GM21528 (cell line): ENCODE results near the gene ADGRB2.

Experiments used
- ATAC-seq: cut with Tn5 transposase; IDR thresholded peaks from one replicate; pipeline ENCODE4 v1.9.1; 2021; ENCODE audit warnings: mild to moderate bottlenecking, moderate library complexity; ENCODE audit not compliant: unreplicated experiment, low FRiP score

Gene ADGRB2

DNA sequence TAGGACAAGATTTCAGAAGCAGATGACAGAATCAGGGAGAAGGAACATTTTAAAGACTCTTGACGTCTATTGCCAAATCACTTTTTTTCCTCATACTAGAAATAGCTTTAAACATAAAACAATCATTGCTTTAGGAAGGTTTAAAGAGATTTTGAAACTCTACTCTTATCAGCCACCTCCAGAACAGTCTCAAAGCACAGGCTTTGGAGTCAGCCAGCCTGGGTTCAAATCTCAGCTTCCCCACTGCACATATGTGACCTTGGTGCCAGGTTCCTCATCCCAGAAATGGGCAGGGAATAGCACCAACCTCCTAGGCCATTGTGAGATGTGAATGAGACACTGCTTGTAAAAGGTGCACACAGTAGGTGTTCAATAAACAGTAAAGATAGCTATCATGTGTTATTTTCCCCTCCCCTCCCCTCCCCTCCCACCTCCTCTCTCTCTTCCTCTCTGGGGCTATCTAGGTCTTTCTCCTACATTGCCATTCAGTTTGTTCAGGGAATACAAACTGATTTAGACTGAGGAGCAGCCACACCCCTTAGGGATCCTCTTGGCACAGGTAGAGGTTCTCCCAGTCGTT is 31.0 kb upstream of the ADGRB2 start:
- ATAC-seq: no peak

DNA sequence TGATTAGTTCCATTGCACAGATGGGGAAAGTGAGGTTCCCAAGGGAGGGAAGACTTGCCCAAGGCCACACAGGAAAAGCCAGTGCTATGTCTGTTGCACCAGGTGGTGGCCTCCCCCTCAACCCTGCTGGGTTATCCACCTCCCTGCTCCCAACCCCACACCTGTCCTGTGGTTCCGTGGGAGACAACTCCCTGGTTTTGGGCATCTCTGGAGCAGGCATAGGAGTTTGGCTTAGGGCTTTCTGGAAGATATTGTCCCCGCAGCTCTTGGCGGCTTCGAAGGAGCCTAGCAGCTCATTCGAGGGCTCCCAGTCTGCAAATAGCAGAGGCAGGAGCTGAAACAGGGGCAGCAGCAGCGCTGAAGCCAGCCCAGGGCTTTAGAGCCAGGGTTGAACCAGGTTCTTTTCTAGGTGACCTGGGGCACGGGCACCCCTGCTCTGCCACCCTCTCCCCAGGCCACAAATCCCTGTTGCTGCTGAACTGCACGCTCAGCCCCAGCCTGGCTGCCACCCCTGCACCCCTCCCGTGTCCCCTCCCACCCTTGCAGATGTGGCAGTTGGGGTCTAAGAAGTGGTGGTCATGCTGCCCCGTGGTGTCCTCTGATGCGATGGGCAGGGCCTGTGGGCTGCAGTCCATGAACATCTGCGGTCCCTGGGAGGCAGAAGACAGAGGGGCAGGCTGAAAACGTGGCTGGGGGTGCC is 29.6 kb upstream of the ADGRB2 start:
- ATAC-seq: no peak

DNA sequence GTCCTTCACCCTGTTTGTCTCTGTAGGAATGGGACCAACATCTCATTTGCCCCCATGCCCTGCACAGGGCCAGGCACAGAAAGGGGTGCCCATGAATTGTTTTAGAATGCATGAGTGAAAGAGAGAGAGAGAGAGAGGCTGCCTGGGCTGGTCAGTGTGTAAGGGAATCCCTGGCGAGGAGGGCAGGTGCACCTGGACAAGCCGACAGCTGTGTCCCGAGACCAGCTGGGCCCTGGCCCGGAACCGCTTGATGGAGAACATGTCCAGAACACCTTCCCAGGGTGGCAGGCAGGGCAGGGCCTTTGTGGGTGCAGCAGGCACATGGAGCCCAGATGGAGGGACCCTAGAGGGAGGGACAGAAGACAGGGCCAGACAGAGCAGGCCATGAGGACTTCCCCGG is 28.9 kb upstream of the ADGRB2 start:
- ATAC-seq: no peak

DNA sequence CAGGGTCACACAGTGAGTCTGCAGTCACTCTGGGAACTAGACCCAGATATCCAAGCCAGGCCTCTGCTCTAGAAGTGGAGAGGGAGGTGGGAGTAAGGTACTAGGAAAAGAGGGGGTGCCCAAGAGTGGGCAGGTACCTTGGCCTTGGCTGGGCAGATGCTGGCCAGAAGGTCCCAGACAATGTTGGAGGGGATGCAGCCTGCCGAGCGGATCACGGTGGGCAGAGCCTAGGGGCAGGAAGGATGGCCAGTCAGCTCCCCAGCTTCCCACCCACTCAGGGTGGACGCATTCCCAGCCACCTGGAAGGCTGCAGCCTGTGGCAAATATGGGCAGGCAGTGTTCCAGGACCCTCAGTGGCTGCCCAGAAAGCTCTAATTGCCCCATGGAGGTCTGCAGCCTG is 28.4 kb upstream of the ADGRB2 start:
- ATAC-seq: no peak

DNA sequence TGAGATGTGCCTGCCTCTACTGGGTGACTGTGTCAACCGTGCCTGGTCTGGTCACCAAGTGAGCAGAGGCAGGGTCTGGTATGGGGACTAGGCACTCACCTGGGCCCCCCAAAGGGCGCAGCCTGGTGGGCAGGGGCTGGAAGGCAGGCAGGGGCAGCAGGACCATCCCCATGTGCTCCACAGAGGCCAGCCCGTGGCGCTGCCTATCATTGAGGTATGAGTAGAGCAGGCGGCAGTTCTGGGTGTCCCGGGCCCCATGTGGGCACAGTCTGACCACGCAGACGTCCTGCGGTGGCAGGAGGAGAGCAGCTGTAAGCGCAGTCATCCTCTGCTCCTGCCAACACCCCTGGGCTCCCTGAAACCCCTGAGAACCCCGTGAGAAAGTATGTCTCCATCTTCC is 28.0 kb upstream of the ADGRB2 start:
- no peak for ATAC-seq

DNA sequence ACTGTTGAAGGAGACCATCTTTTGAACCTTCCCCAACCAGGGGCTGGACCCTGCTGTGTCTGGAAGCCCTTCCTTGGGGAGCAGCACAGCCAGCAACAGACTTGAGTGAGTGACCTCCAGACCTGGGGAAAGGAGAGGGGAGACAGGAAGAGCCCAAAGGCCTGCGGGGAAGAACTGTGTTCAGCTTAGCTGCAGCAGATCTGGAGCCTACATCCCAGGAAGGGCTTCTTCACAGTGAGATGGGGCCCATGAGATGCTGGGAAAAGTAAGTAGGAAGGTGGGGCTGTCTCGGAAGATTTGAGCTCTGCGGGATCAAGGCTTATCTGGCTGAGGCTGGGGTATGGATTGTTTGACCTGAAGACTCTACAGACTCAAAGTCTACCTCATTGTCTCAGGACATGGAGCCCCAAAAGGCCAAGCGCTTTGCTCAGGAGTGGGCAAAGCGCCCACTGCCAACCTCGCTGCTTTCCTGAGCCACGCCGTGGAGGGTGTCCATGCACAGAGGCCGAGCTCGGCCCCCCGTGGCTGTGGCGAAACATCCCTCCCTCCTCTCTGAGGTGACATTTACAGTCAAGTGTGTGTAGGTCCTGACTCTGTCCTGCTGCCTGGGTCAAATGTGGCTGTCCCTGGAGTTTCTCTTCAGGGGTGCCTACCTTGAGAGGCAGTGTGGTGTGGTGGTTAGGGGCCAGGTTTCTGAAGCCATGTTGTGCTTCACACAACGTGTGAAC is 27.2 kb upstream of the ADGRB2 start:
- no peak for ATAC-seq

DNA sequence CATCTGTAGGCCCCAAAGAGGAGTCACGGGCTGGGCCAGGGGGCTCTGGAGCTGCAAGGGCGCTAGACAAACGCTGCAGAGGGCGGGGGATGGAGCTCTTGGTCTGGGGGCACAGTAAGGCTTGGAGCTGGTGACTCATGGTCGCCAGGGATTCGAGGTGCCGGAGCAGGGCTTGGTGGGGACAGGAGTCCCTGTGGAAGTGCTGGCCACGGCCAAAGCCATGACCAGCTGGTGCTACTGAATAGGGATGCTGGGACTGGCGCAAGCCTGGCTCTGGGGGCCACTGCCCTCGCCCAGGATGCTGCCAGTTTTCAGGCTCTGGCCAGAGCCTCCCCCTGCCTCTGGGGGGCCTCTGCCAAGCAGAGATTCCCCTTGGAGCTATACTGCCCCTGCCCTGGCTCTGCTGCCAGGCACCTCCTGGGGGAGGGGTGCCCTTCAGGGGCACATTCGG is 26.5 kb upstream of the ADGRB2 start:
- no peak for ATAC-seq

DNA sequence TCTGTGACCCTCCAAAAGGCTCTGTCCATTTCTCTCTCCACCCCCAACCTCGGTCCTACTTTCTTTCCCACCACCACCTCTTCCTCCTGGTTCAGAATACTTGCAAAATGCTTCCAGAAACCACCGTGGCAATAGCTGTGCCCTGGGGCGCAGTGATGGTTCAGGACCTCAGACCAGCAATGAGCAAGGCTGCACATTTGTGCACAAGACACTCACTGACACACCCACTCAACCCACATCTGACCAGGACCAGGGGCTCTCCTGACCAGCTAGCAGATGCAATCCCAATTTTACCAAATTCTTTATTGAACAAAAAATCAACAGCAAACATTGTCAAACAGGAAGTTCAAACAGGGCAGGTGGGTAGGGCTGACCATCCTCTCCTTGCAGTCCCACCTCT is 26.0 kb upstream of the ADGRB2 start:
- ATAC-seq: no peak

DNA sequence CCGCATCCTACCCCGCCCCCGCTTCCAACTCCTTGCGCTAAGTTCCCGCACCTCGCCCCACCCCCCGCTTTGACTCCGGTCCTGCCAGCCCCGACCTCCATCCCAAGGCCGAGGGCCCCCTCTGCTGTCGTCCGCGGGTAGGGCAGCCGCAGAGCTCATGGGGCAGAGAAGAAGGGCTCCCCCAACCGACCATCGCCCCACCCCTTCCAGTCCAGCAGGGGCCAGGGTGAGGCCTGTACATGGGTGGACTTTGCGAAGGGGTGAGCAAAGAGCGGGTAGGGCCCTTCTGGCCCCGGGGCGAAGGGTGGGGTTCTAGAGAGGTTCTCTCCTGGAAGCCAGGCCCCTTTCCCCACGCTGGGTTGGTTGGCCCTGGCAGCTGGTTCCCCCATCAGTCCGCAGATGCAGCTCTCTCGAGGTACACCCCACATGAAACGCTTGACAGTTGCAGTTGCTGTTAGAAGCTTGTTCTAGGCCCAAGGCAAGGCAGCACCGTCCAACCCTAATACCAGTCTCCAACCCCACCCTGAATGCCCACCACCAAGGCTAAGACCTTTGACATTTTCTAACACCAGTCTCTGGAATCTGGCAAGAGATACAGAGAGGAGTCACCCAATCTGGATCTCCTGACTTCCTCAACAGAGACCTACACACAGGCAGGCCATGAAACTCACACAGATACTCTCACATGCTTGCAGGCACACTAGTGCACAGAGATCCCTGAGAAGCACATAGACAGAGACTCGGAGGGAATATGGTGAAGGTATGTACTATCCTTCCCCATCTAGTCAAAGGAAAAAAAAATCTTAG is 25.3 kb upstream of the ADGRB2 start:
- no peak for ATAC-seq

DNA sequence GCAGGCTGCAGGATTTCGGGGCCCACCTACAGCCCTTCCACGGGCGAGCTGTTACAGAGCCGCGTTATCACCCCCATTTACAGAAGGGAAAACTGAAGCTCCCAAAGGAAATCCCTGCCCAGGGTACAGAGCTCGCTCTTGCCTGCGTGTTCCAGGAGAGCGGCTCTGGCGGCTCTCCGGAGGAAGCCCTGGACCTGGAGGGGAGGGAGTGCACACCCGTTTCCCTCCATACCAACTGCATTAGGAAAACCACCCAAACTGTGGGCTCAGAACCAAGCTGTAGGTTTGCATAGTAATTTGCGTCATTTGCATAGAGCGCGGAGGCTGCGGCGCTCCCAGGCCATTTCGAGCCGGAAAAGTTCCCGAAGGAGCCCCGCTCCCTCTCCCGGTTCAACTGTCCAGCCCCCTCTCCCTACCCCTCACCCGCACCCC is 24.7 kb upstream of the ADGRB2 start:
- ATAC-seq: no peak

DNA sequence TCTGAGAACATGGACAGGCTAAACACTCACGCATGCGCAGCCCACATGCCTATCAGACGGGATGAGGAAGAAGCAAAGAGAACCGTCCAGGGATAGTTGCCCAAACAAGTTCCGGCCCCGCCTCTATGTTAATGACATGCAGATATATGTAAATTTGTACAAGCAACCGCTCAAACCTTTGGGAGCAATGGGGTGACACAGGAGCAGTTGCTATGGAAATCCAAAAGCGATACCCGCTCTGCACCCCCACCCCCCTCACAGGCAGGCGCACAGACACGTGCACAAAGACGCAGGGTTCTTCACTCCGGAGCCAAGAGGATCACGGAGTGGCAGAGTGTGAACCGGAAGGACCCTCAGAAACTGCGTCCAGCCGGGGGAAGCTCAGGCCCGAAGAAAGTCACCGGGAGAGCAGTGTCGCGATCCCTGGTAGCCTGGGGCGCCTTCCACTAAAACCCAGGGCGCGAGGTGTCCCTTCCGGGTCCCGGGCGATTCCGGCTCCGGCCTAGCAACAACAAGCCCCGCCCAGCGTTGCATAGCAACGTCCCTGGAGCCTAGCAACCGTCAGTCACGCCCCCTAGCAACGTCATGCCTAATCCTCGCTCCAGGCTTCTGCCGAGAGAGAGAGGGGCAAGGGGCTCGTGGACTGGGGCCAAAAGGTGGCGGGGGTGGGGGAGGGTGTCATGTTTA is 24.1 kb upstream of the ADGRB2 start:
- ATAC-seq: peak; percentile 68

DNA sequence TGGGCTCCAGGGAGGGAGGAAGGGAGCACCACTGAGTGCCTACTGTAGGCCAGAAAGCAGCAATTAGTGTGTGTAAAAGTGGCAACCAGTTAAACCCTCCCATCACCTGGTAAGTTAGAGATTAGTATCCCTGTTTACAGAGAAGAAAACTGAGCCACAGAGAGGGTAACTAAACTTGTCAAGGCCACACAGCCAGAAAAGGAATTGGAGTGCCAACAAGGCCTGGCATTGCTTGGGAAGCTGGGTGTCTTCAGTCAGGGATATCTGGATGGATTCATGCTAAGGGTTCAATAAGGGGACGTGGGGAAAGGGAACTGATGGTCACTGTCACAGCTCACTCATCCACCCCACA is 23.6 kb upstream of the ADGRB2 start:
- no peak for ATAC-seq

DNA sequence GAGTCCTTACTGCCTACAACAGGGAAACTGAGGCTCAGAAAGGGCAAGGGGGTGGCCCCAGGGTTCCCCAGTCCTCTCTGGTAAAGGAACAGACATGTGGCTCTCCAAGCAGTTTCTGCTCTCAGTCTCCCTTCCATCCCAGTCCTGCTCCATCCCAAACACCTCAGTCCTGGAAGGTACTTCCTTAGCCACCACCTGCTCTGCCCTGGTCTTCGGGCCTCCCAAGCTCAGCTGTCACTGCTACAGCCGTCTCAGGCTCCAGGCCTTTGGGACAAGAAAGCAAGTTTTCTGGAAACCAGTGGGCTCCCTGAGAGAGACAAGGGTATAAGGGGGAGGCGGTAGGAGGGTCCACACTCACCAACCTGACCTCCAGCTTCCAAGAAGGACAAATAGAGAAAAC is 23.1 kb upstream of the ADGRB2 start:
- ATAC-seq: no peak

DNA sequence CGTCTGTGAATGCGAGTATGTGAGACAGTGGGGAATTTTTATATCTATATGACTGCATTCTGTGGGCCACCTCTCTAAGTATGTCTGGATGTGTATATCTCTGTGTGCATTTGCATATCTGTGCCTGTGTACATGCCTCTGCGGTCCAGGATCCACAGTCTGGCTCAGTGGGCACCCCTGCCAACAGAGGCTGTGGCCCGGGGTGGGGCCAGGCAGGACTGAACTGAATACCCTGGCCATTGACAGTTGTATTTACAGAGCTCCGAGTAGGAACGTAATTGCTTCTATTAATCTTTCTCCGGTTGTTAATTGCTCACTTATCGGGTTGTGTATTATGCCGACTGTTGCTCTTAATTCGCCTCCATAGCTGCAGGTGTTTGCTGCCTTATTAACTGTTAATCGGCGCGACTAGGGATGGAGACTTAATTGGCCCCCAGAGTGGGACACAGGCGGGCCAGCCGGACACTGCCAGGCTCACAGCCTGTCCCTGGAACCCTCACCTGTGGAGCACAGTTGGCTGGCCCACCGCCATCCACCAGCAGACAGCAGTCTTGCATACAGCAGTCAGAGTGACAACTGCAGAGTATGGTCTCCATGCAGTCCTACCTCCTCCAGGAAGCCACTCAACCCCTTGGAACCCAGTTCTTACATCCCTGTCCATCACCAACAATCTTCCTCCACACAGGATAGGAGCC is 22.4 kb upstream of the ADGRB2 start:
- ATAC-seq: no peak

DNA sequence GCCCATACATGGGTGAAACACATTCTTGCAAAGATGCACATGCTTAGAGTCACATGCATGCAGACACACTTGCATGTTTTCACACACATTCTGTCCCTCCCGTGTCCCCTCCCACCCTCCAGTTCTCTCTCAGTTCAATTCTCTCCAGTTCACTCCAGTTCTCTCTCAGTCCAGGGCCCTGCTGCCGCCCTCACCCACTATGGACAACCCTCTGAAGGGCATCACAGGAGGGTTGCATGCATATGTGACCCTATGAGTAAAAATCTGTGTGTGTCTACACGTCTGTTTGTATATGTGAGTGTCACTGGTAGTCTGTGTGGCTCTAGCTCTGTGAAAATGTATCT is 21.8 kb upstream of the ADGRB2 start:
- ATAC-seq: no peak

DNA sequence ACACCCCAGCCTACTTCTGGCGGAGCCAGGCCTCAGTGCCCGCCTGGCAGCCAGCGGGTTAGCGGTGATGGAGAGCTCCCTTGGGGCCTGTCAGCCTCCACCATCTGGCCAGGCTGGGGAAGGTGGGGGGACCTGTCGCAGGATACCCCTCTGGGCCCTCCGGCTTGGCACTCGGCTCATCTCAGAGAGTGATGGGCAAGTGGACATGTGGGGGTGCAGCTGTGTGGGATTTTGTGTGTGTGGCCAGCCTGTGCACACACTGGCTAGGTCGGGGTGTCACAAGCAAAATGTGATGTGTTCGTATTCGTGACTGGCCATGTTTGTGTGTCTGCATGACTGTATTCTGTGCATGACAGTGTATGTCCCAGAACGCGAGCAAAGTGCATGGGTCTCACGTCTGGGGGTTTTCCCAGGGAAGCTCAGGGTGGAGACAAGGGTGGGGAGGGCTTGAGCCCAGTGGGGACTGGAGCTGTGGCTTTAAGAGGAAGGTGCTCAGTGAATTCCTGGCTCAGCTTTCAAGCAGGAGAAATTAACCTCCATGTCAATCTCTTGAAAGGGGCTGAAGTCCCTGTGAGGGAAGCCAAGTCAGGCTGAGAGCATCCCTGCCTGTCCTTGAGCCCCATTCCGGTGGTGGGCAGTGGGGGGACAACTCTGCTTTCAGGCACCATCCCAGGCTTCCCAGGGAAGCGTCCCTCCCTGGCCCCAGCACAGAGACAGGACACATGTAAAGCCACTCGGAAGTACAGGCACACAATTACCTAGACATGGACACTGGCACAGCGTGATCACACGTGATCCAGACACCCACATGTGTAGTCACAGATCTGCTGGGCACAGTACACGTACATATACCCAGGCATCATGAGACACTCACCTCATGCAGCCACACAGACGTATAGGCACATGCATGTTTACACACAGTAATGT is 21.1 kb upstream of the ADGRB2 start:
- ATAC-seq: no peak

DNA sequence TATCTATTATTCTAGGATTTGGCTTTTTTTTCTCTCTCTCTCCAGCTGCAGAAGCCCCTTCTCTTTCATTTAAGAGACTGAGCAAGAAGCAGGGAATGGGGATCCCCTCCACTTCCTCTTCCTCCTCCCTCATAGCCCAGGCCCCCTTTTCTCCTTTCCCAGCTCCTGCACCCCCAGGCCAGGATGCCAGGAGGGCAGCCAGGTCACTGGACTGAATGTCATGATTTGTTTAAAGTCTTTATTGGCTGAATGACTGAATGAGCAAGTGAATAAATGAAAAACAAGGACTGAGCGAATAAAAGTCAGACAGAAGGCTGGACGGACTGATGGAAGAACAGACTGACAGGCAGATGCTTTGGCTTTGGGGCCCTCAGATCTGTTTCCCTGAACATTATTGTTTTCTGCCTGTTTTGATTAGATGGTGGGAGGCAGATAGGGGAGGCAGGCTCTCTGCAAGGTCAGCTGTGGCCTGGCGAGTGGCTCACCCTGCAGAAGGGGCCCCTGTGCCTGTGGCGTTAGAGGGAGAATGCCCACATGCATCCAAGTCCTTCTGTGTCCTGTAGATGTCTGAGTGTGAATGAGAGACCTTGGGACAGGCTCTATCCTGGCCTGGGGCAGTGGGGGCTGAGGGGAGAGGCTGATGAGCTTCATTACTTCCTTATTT is 20.3 kb upstream of the ADGRB2 start:
- ATAC-seq: no peak

DNA sequence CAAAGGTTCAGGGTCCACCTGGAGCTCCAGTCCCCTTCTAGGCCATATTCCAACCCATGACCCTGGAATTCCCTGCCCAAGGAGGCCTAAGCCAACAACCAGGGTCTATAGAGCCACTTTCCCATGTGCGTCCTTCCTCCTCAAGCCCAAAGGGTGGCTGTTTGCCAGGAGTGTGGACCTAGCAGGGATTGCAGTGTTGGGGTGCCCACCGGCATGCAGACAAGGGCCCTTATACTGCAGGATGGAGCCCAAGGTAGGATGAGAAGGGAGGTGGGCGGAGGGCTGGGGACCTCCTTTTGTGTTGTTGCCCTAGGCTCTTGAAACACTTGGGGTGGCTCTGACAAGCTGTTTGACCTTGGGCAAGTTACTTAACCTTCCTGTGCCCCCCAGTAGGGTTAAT is 19.7 kb upstream of the ADGRB2 start:
- ATAC-seq: no peak
